Measurements from ENCODE around the gene VWA5B2.

- peak; percentile 73 for TF ChIP-seq CTCF (tag by site-specific recombination; IDR thresholded peaks at IDR 0.05)
- TF ChIP-seq PATZ1 (tag by site-specific recombination; IDR thresholded peaks at IDR 0.05): no peak
- TF ChIP-seq TCF7L2 (IDR thresholded peaks at IDR 0.05; ENCODE audit: borderline replicate concordance, low read depth, low read length): no peak
- 0 out of 2 replicates have a peak, but pooled peaks have one; percentile 10 for TF ChIP-seq HIC1 (tag by site-specific recombination; IDR thresholded peaks at IDR 0.05)
- TF ChIP-seq ZNF707 (tag by site-specific recombination; IDR thresholded peaks at IDR 0.05): no peak
- peak; percentile 83 for TF ChIP-seq ZNF335 (tag by site-specific recombination; conservative IDR thresholded peaks at IDR 0.05)
- TF ChIP-seq SCRT2 (tag by site-specific recombination; IDR thresholded peaks at IDR 0.05): no peak
- no peak for TF ChIP-seq ZNF10 (tag by site-specific recombination; IDR thresholded peaks at IDR 0.05)
- no peak for TF ChIP-seq ZNF146 (tag by site-specific recombination; IDR thresholded peaks at IDR 0.05)
- TF ChIP-seq ZNF16 (tag by site-specific recombination; IDR thresholded peaks at IDR 0.05; ENCODE audit: low read depth): peak; percentile 65; the same call in 1 of the 2 replicates
- no peak for TF ChIP-seq ZNF391 (tag by site-specific recombination; IDR thresholded peaks at IDR 0.05; ENCODE audit: borderline replicate concordance, low read depth)
Measured at GRCh38 chr3:184250167-184250828, 20.9 kb downstream of the VWA5B2 start.

Measured in HEK293 (cell line).